HG02981 (cell line): Measurements from ENCODE around the gene GPC5.
"Not testable (repeated sequence)": the region's sequence is repeated elsewhere in the genome, so short reads cannot be mapped to it uniquely, and the experiment has no call there.

Source experiments
- ATAC-seq: cut with Tn5 transposase; IDR thresholded peaks from one replicate; pipeline ENCODE4 v1.9.1; 2021; ENCODE audit warnings: mild to moderate bottlenecking, moderate library complexity; ENCODE audit not compliant: unreplicated experiment

The GPC5 gene

DNA sequence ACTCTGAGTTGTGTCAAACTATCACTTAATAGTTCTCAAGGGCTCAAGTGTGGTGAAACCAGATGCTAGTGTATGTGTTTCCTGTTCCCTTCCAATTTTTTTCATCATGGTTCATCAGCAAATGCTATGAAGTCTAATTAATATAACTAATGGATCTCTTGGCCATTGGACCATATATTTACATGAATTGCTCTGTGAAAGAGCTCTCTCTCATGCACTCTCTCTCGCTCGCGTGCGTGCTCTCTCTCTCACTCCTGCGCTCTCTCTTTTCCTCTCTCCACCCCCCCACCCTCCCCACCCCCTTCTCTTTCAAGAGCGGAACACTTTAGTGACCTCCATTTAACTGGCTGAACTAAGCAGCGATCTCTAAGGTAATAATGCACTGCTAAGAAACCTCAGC lies 1281.2 kb downstream of the GPC5 start:
- no peak for ATAC-seq

DNA sequence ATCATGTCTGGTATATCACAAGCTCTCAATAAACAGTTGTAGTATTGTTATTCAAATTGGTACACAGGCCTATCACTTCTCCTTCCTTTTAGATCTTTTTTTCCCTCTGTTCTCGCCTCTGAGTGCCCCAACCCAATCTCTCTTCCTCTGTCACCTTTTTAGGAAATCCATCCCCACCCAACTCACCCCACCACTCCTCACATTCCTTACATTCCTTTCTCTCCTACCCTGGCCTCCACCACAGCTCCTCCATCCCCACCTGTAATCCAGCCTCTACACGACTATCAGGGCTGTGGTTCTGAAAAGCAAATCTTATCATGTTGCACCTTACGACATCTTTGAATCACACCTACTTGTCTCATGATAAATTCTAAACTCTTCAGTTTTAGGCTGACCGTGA lies 1282.8 kb downstream of the GPC5 start:
- no peak for ATAC-seq

DNA sequence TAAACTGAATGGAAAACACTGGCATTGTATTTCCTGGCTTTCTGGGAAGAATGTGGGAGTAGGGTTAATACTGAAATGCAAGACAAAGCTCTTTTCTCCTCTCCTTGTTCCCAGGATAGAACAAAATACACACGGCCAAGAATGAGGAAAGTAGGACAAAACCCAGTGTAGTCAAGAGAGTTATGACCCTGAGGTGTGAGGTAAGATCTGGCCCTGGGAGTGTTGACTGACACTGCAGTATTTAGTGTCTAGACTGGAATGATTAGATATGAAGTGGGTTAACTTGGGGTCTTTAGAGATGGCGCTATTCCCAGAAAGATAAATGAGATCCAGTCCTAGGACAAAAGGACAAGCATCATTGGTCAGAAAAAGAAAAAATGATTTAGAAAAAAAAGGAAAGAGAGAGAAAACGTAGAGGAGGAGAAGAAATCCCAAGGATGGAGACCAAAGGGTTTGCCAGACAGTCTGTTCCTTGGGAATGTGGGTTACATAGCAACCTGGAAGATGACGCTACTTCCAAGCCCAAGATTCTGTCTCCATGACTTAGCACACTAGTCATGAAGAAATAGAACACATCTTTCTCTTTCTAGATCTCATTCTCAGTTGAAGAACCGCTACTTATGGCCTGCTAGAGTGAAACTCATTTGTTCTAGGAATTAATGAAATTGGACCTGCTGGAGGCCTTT lies 1284.6 kb downstream of the GPC5 start:
- no peak for ATAC-seq

DNA sequence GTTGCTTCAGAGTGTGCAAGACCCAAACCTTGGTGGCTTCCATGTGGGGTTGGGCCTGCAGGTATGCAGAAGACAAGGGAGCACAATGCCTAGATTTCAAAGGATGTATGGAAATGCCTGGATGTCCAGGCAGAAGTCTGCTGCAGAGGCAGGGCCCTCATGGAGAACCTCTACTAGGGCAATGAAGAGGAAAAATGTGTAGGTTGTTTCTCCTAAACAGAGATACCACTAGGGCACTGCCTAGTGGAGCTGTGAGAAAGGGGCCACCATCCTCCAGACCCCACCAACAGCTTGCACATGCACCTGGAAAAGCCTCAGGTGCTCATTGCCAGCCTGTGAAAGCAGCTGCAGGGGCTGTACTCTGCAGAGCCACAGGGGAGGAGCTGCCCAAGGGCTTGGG lies 1295.6 kb downstream of the GPC5 start:
- ATAC-seq: no peak

DNA sequence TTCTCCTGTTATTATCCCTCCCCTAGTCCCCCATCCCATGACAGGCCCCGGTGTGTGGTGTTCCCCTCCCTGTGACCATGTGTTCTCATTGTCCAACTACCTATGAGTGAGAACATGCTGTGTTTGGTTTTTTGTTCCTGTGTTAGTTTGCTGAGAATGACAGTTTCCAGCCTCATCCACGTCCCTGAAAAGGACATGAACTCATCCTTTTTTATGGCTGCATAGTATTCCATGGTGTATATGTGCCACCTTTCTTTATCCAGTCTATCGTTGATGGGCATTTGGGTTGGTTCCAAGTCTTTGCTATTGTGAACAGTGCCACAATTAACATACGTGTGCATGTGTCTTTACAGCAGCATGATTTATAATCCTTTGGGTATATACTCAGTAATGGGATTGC lies 1297.4 kb downstream of the GPC5 start:
- ATAC-seq: not testable (repeated sequence)

DNA sequence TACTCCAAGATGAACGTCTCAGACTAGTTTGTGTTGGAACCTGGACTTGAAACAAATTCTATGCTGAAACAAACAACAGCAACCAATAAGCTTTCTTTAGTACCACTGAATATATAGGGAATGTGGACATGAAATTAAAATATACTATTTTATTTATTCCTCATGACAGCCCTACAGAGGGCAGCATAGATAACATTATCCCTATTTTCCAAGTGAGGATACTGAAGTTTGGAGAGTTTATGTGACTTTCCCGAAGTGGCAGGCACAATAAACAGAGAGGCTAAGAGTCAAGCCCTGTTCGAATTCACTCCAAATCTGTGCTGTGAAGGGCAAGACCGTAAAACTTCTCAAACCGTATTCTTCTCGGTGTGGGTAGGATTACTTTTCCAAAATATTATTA lies 1318.3 kb downstream of the GPC5 start:
- no peak for ATAC-seq

DNA sequence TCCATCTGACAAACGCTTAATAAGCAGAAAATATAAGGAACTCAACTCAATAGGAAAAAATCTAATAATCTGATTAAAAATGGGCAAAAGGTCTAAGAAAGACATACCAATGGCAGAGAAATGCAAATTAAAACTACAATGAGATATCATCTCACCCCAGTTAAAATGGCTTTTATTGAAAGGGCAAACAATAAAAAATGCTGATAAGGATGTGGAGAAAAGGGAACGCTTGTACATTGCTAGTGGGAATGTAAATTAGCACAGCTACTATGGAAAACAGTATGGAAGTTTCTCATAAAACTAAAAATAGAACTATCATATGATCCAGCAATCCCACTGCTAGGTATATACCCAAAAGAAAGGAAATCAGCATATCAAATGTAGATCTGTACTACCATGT lies 1319.4 kb downstream of the GPC5 start:
- no peak for ATAC-seq

DNA sequence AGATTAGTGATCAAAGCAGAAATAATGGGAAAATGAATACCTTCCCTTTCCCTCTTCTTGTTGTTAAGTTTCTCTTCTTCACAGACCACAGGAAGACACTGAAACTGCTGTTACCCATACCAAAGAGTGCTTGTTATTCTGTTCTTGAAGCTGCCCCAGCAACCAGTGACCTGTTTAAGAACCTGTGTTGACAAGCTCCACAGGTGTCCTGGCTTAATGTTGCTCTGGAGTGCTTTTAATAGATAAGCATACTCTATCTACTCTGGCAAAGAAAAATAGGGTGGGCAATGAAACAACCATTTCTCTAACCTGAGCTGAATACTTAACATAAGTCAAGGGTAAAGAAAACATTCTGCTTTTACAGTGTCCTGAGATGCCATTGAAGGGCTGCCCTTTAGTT lies 1321.4 kb downstream of the GPC5 start:
- ATAC-seq: no peak

DNA sequence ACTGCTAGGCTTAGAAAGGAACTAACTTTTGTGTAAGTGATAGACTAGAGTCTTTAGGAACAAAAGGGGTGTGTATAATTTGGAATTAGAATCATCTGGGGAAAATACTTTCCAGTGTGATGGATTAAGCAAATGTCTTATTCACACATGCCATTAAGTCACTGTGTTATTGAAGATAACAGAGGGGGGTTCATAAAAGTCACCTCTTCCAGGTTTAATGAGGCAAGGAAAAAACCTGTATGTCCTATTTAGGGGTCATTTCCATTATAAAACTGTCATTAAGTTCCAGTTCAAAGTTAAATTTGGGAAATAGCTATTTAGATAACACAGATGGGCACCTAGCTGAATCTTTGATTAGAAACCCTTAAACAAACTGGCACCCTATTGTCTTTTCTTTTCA lies 1323.2 kb downstream of the GPC5 start:
- no peak for ATAC-seq

DNA sequence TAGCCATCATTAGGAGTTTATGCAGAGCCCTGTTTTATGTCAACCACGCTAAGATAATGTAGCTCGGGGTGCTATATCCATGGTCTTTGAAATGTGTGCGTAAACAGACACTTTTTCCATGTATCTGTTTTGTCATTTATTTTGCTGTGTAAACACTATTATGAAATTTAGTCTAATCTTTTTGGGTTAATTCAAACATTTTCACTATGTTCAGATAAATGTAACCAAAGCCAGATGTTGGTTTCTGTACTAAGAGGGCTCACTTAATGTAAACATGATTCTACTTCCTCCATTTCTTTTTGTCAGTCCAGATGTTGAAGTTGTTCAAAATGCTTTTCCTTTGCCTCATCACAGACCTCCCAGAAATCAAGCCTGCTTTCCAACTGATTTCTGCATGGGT lies 1328.7 kb downstream of the GPC5 start:
- ATAC-seq: no peak

DNA sequence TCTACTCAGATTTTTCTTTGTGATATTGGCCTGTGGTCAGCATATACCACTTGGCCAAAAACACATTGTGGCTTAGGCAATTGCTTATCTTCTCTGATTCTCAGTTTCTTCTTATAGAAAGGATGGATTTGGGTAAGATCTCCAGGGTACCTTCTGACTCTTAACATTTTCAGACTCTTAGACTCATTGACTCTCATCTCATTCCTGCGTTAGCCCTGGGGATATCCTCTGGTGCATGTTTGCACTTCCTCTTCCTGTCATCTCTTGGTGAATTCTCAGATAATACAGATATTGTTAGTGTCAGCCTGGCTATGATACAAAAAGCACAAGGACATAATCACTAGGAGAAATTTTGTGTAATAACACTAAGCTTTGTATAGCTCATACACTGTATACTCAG lies 1335.6 kb downstream of the GPC5 start:
- ATAC-seq: no peak

DNA sequence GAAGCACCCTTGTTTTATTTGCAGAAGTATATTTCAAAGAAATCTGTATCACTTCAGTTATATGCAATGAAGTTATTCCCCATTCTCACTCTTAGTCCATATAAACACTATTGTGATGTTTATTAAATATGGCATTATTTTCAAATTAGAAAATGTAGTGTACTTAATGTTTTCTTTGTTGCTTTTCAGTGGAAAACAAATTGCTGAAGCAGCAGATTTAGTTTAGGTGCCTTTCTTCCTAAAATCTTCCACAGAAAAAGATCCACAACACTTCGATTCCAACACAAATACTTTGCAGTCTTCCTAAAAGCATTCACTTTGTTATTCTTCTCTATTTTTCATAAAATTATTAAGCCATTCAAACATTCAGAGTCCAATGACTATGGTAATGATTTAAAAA lies 1336.1 kb downstream of the GPC5 start:
- no peak for ATAC-seq

DNA sequence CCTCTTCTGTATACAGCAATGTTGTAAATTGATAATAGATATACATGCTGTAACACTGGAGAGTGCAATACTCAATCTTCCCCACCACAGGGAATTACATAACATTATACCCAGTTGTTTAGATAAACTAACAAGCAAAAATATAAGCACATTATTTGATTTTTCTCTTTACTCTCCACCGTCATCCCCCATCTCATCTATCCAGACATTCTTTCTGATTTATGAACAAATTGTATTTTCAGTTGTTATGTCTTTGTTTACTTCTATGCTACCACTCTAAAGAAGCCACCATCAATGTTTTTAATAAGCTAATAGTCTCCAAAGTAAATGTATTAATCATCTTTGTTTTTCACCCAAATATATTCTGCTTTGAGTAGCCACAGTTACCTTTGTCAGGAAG lies 1337.5 kb downstream of the GPC5 start:
- no peak for ATAC-seq

DNA sequence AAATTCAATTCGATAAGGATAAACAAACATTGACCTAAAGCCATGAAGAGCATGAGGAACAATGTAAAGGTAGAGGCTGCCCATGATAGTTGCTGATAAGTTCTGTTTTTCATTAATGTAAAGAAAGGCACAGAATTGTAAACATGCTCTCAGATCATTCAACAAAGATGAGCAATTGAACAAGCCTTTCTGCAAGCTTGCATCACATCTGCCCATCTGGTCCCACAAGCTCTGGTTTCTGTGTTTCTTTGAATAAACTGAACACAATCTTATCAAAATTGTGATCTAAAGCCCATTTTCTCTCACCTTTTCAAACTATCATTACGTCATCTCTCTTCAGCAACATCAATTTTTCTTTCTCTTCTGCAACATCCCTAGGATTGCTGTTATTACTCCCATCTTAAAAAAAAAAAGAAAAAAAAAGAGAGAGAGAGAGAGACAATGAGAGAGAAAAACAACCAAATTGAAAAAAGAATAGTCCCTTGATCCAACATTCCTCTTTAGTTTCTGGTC lies 1340.9 kb downstream of the GPC5 start:
- ATAC-seq: no peak

DNA sequence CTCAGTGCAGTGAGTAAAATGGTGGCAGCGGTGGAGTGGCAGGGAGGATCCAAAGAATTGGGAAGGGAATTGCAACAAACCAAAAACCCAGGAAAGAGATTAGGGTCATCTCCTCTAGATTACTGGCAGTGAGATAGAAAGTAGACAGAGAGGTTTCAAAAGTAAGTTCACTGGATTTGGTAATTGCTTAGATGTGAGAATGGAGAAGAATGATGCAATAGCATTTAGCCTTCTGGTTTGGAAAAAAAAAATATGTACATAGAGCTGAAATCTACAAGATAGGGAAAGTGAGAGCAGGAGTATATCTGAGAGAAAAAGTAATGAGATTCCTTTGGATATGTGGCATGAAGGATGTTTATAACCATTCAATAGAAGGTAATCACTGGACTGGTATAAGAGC lies 1345.6 kb downstream of the GPC5 start:
- ATAC-seq: no peak

DNA sequence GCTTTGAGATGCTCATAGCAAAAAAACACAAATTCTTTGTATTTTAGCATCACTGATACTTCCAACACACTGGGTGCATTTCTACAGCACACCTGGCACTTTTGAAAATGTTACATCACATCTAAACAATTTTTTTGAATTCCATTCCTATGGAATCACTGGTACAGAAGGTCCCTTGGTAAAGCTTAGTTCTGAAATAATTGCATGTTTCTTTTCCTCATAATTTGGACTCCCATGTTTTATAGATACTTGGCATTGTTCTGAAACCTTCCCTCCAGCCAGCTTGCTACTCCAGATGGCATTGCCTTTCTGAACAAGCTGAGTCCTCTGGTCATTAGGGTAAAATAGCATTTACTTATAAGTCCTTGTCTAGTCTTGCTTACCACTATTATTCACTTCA lies 1346.8 kb downstream of the GPC5 start:
- no peak for ATAC-seq

DNA sequence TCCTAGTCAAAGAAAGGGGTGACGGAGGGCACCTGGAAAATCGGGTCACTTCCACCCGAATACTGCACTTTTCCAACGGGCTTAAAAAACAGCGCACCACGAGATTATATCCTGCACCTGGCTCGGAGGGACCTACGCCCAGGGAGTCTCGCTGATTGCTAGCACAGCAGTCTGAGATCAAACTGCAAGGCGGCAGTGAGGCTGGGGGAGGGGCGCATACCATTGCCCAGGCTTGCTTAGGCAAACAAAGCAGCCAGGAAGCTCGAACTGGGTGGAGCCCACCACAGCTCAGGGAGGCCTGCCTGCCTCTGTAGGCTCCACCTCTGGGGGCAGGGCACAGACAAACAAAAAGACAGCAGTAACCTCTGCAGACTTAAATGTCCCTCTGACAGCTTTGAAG lies 1354.3 kb downstream of the GPC5 start:
- ATAC-seq: not testable (repeated sequence)

DNA sequence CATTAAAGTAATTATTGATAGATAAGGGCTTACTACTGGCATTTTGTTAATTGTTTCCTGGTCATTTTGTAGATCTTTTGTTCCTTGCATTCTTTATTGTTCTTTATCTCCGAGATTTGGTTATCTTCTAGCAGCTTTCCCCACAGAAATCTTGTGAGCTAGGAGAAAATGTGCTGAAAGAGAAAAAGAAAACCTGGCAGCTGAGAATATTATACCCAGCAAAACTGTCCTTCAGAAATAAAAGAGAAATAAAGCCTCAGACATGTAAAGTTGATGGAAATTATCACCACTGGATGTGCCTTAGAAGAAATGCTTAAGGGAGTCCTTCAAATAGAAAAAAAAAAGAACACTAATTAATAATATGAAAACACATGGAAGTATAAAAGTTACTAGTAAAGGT lies 1363.3 kb downstream of the GPC5 start:
- ATAC-seq: no peak

DNA sequence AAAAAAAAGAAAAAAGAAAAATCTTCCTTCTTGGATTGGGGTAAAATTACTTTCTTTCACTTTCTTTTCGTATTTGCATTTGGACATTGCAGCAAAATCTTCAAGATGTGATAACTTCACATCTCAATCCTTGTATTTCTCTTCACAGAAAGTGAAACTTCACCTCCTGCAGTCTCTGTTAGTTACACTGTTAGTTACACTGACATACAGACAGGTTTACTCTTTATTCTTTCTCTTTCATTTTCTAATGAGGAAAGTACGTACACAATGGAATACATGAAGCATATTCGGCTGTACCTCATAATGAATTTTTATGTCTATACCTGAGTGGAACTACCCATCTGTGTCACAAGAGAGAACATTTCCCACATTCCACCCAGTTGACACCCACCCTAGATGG lies 1369.0 kb downstream of the GPC5 start:
- no peak for ATAC-seq

DNA sequence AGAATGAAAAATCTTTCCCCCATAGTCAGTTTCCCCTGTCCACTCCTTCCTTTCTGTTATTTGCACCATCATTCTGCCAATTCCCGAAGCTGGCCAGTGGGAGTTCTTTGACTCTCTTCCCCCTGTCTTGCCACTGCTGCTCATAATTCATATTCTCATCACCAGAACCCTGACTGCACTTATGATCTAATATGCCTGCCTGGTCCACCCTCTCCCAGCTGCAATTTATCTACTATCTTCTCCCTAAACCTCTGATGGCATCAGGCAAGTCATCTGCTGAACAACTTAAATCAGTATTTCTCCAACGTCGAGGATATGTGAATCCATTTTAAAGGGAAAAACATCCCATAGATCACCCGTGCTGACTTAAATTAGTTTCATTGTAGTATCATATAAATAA lies 1370.2 kb downstream of the GPC5 start:
- ATAC-seq: no peak

DNA sequence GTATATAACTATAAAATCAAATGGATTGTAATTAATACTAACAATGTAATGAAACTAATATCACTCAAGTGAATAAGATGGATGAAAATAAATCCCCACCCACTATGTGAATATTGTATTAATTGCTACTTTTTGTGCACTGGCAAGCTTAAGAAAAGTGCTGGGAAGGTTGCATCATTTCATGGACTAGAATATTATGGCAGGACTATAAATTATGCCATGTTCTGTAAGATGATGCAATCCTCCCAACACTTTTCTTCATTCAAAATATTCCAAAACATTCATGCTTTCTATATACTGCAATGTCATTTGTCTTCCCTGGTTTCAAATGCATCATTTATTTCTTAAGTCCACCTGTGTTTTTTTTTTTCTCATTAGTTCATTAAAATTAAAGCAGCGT lies 1370.6 kb downstream of the GPC5 start:
- no peak for ATAC-seq

DNA sequence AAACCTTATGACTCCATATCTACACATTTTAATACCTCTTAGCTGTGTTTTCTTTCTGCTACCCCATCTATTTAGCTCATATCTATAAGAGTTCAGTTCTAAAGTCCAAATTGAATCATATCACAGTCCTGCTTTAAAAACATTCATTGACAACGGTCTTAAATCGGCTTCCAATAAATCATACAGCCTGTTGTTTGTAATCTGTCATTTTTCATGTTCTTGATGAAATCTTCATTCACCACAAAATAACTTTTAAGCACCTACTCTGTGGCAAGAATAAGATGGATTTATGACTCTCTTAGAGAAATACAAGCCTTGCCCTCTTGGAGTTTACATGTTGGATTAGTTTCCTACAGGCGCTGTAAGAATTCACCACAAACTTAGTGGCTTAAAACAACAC lies 1377.2 kb downstream of the GPC5 start:
- ATAC-seq: no peak

DNA sequence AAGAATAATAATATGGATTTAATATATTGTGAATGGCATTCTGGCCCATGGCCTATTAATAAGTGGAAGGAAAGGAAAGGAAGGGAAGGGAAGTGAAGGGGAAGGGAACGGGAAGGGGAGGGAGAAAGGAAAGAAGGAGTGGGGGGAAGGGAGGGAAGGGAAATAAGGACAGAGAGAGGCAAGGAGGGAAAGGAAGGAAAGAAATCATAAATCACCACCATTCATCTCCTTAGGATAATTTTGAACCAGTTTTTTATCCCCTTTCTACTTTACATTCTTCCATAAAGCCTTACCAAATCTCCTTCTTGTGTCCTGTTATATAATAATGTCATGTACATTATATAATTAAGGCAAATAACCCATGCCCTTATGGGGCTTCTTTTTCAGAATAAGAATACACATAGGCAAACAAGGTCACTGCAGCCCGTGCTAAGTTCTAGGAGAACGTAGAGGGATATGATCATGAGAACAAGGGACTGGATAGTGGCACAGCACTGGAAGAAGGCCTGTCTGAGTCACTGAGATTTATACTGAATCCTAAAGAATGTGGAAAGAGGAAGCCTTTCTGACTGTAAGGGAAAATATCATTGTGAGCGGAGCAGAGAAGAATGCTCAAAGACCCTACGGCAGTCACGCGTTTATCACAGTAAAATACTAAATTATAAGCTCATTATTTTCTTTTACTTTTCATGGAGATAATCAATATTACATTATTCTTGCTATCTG lies 1383.7 kb downstream of the GPC5 start:
- no peak for ATAC-seq
